Mesendoderm (in vitro differentiated cells): ENCODE data around the gene HEATR9.

Source experiments
- DNase-seq: peaks from one replicate; pipeline ENCODE4 v3.0.0; 2013
- H2AK5ac ChIP-seq: 2 replicates; pipeline ENCODE4 v1.6.1; 2013; ENCODE audit warnings: low read length, inconsistent platforms
- H2BK120ac ChIP-seq: 2 replicates; pipeline ENCODE4 v1.6.1; 2013; ENCODE audit warnings: low read depth, mild to moderate bottlenecking, low read length, moderate library complexity, mixed read lengths
- H2BK15ac ChIP-seq: replicated peaks from 2 replicates; pipeline ENCODE4 v1.6.1; 2013; ENCODE audit warnings: low read depth, mild to moderate bottlenecking, moderate library complexity
- H2BK5ac ChIP-seq: 2 replicates; pipeline ENCODE4 v1.6.1; 2013; ENCODE audit warnings: low read length, inconsistent platforms
- H3K18ac ChIP-seq: 2 replicates; pipeline ENCODE4 v1.6.1; 2013; ENCODE audit warnings: mild to moderate bottlenecking, low read length, mixed read lengths
- H3K23ac ChIP-seq: one replicate; pipeline ENCODE4 v1.6.1; 2013; ENCODE audit warnings: low read length
- H3K27ac ChIP-seq: 2 replicates; pipeline ENCODE4 v1.5.1; 2013; ENCODE audit warnings: low read depth, mild to moderate bottlenecking, inconsistent platforms, low read length, moderate library complexity
- H3K27me3 ChIP-seq: 2 replicates; pipeline ENCODE4 v1.6.1; 2013; ENCODE audit warnings: low read length, control low read depth, mild to moderate bottlenecking, inconsistent platforms; ENCODE audit not compliant: insufficient read depth, poor library complexity
- H3K36me3 ChIP-seq: 2 replicates; pipeline ENCODE4 v1.6.1; 2013; ENCODE audit warnings: low read length, inconsistent platforms; ENCODE audit not compliant: control insufficient read depth, insufficient read depth
- H3K4ac ChIP-seq: one replicate; pipeline ENCODE4 v1.6.1; 2013; ENCODE audit warnings: low read depth, mild to moderate bottlenecking, low read length, moderate library complexity
- H3K4me1 ChIP-seq: 2 replicates; pipeline ENCODE4 v1.6.1; 2013; ENCODE audit warnings: low read depth, low read length, inconsistent platforms; ENCODE audit not compliant: control insufficient read depth
- H3K4me2 ChIP-seq: 2 replicates; pipeline ENCODE4 v1.6.1; 2013; ENCODE audit warnings: low read length
- H3K4me3 ChIP-seq: 2 replicates; pipeline ENCODE4 v1.5.1; 2013; ENCODE audit warnings: mild to moderate bottlenecking, low read length
- H3K56ac ChIP-seq: one replicate; pipeline ENCODE4 v1.6.1; 2013; ENCODE audit warnings: low read length
- H3K79me1 ChIP-seq: 2 replicates; pipeline ENCODE4 v1.6.1; 2013; ENCODE audit warnings: low read length, inconsistent platforms
- H3K79me2 ChIP-seq: 2 replicates; pipeline ENCODE4 v1.6.1; 2013; ENCODE audit warnings: mild to moderate bottlenecking, low read length; ENCODE audit not compliant: control insufficient read depth, insufficient read depth
- H3K9ac ChIP-seq: 2 replicates; pipeline ENCODE4 v1.6.1; 2013; ENCODE audit warnings: low read length, inconsistent platforms
- H4K5ac ChIP-seq: one replicate; pipeline ENCODE4 v1.6.1; 2013; ENCODE audit warnings: low read length
- H4K8ac ChIP-seq: one replicate; pipeline ENCODE4 v1.6.1; 2013; ENCODE audit warnings: low read depth, mild to moderate bottlenecking, control low read depth, low read length, moderate library complexity
- WGBS: extraction: QIAGEN DNeasy Blood & Tissue Kit; methylation state at CpG from one replicate; pipeline ENCODE4 v1.1.7; 2013; ENCODE audit warnings: low lambda C conversion rate, missing lambda C conversion rate; ENCODE audit not compliant: insufficient coverage; ENCODE audit errors: extremely low coverage; 5-methylcytosine and 5-hydroxymethylcytosine counted together
- small RNA-seq: library from polyadenylated mRNA; stranded (forward); fragments of <200 nt; extraction: miRNeasy Mini kit (QIAGEN cat#:217004); gene quantifications from one replicate; pipeline ENCODE3, GENCODE V24; 2013; ENCODE audit not compliant: insufficient read depth

Gene HEATR9

GRCh38 chr17:35808962-35809854 lies 59.5 kb downstream of the HEATR9 start, which contains the start of gene TAF15:
TAF15 (plus strand) TSS chr17:35809484; CDS start chr17:35809570, 86 bp downstream.
- peak within 1 kb of the TSS; percentile 99 for H3K9ac ChIP-seq
- H3K56ac ChIP-seq = peak within 1 kb of the TSS; percentile 100
- H3K4me2 ChIP-seq = peak within 1 kb of the TSS; percentile 41
- H2AK5ac ChIP-seq = peak within 1 kb of the TSS; percentile 80
- H3K4me1 ChIP-seq = no peaks in the 10 kb centered on the region
- WGBS = no CpG with 5 or more reads among the region's 71 CpGs
- H2BK15ac ChIP-seq = no peak within 1 kb of the TSS
- H3K23ac ChIP-seq = peak within 1 kb of the TSS; percentile 81
- H3K79me2 ChIP-seq = peaks cover 34% of the 10 kb centered on the region
- peak within 1 kb of the TSS; percentile 92 for H3K4ac ChIP-seq
- H3K27me3 ChIP-seq = no peaks in the 10 kb centered on the region
- H3K27ac ChIP-seq = peak within 1 kb of the TSS; percentile 90
- H4K8ac ChIP-seq = no peak within 1 kb of the TSS
- peak within 1 kb of the TSS; percentile 85 for H2BK5ac ChIP-seq
- H3K79me1 ChIP-seq = peaks cover 5% of the 10 kb centered on the region
- no peak within 1 kb of the TSS for H2BK120ac ChIP-seq
- peak; percentile 99 for DNase-seq
- peak within 1 kb of the TSS; percentile 53 for H4K5ac ChIP-seq
- peak within 1 kb of the TSS; percentile 94 for H3K4me3 ChIP-seq
- no peaks in the 10 kb centered on the region for H3K36me3 ChIP-seq
- peak within 1 kb of the TSS; percentile 91 for H3K18ac ChIP-seq

GRCh38 chr17:35808240-35808961 lies 60.3 kb downstream of the HEATR9 start:
- H2BK15ac ChIP-seq = no peak overlapping the region
- DNase-seq = no peak
- no peak overlapping the region for H2BK120ac ChIP-seq
- no peak overlapping the region for H3K4ac ChIP-seq
- no peaks in the 10 kb centered on the region for H3K36me3 ChIP-seq
- peaks cover 30% of the 10 kb centered on the region for H3K79me2 ChIP-seq
- H2BK5ac ChIP-seq = no peak overlapping the region
- H3K27ac ChIP-seq = no peak overlapping the region
- no peak overlapping the region for H3K23ac ChIP-seq
- H3K9ac ChIP-seq = peak overlapping the region; percentile 49
- WGBS = no CpG with 5 or more reads among the region's 19 CpGs
- peak overlapping the region; percentile 69 for H3K56ac ChIP-seq
- no peak overlapping the region for H4K8ac ChIP-seq
- no peaks in the 10 kb centered on the region for H3K4me1 ChIP-seq
- no peaks in the 10 kb centered on the region for H3K27me3 ChIP-seq
- no peak overlapping the region for H4K5ac ChIP-seq
- no peak overlapping the region for H3K18ac ChIP-seq
- H3K4me2 ChIP-seq = peak overlapping the region; percentile 32
- H3K4me3 ChIP-seq = no peak overlapping the region
- no peak overlapping the region for H2AK5ac ChIP-seq
- peaks cover 5% of the 10 kb centered on the region for H3K79me1 ChIP-seq

DNA sequence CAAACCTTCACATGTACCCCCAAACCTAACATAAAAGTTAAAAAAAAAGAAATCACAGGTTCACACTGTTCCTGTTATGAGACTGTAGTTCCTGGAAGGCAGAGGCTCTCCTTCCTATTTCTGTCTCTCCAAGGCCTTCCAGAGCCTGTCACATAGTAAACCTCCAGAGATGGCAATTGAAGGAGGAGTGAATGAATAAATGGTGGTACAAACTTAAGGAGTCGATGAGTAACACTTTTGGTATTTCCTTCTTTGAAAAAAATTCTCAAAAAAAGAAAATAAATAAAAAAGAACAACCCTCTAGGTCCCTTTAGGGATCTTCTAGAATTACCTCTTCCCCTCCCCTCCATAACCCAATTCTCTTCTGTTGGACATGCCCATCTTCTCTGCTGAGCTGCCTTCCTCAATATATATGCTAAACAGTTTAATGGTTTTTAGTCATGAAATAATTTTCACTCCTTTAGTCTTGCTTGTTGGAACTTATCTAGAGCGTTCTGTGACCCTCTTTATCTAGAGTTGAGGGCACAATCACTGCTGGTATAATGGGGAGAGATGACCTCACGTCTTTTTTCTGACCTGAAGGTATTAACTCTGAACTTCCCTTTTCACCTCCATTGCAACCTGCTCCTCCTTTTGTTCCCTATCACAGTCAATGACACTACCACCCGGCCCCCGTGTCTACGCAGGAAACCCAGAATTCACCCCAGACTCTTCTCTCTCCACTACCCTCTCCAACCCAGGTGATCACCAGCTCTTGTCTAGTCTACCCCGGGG lies 61.1 kb downstream of the HEATR9 start:
- no peak overlapping the region for H3K27ac ChIP-seq
- H3K4me1 ChIP-seq = no peaks in the 10 kb centered on the region
- peak overlapping the region; percentile 60 for H3K23ac ChIP-seq
- H3K79me2 ChIP-seq = peaks cover 24% of the 10 kb centered on the region
- no peak overlapping the region for H2BK15ac ChIP-seq
- no peak overlapping the region for H3K4ac ChIP-seq
- H4K5ac ChIP-seq = no peak overlapping the region
- no peak overlapping the region for H3K18ac ChIP-seq
- no peak for DNase-seq
- H3K4me3 ChIP-seq = no peak overlapping the region
- no peak overlapping the region for H3K9ac ChIP-seq
- H3K4me2 ChIP-seq = no peak overlapping the region
- H2AK5ac ChIP-seq = no peak overlapping the region
- H2BK5ac ChIP-seq = no peak overlapping the region
- no peaks in the 10 kb centered on the region for H3K27me3 ChIP-seq
- H3K56ac ChIP-seq = peak overlapping the region; percentile 12
- H3K36me3 ChIP-seq = no peaks in the 10 kb centered on the region
- H2BK120ac ChIP-seq = no peak overlapping the region
- no CpG with 5 or more reads among the region's 7 CpGs for WGBS
- H4K8ac ChIP-seq = no peak overlapping the region
- H3K79me1 ChIP-seq = peaks cover 3% of the 10 kb centered on the region

Small RNA genes lying within 50 kb of the gene (small RNA-seq; reads per million reads assigned to genes)
- gene RF00100 = 9.5 reads per million, percentile 85 among the genes with 10 or more reads in this experiment
